Neural cell (in vitro differentiated cells): ENCODE measurements around the gene PARP8. TPM values are rescaled to one million over a fixed set of nuclear protein-coding genes. Genes with fewer than 3 reads are reported as not detected.

Source experiments
- H2AFZ ChIP-seq: fragments of 200-600, 300-800 bp; sonication (generic), shearing (Covaris generic); 2 replicates; pipeline ENCODE4 v1.6.0; 2014; ENCODE audit warnings: low read depth, mild to moderate bottlenecking, antibody characterized with exemption, low read length, moderate library complexity
- H3F3A ChIP-seq: fragments of 200-600 bp; shearing (Covaris generic); 2 replicates; pipeline ENCODE4 v1.6.1; 2016; ENCODE audit warnings: mild to moderate bottlenecking, moderate library complexity, mixed read lengths, antibody characterized with exemption, low read length; ENCODE audit not compliant: insufficient read depth, poor library complexity, severe bottlenecking
- H3K27ac ChIP-seq: fragments of 200-600, 300-800 bp; sonication (generic), shearing (Covaris generic); 2 replicates; pipeline ENCODE4 v1.5.1; 2014; ENCODE audit warnings: mild to moderate bottlenecking, low read length, moderate library complexity
- H3K27me3 ChIP-seq: fragments of 300-800, 200-600 bp; sonication (generic), shearing (Covaris generic); 2 replicates; pipeline ENCODE4 v1.6.0; 2014; ENCODE audit warnings: mild to moderate bottlenecking, low read depth, low read length, moderate library complexity; ENCODE audit not compliant: insufficient read depth
- H3K36me3 ChIP-seq: fragments of 300-800, 200-600 bp; sonication (generic), shearing (Covaris generic); 2 replicates; pipeline ENCODE4 v1.5.1; 2014; ENCODE audit warnings: mild to moderate bottlenecking, antibody characterized with exemption, low read length, moderate library complexity; ENCODE audit not compliant: insufficient read depth
- H3K4me2 ChIP-seq: fragments of 300-800, 200-600 bp; sonication (generic), shearing (Covaris generic); 2 replicates; pipeline ENCODE4 v1.6.0; 2014; ENCODE audit warnings: mild to moderate bottlenecking, low read length
- H3K4me3 ChIP-seq: fragments of 300-800, 200-600 bp; sonication (generic), shearing (Covaris generic); 2 replicates; pipeline ENCODE4 v1.5.1; 2014; ENCODE audit warnings: mild to moderate bottlenecking, low read length, moderate library complexity
- H3K79me2 ChIP-seq: fragments of 200-600 bp; shearing (Covaris generic); replicated peaks from 2 replicates; pipeline ENCODE4 v1.6.0; 2014; ENCODE audit warnings: mild to moderate bottlenecking, low read length, moderate library complexity; ENCODE audit not compliant: insufficient read depth
- H3K9ac ChIP-seq: fragments of 300-800, 200-600 bp; sonication (generic), shearing (Covaris generic); 2 replicates; pipeline ENCODE4 v1.6.1; 2016; ENCODE audit warnings: mild to moderate bottlenecking, low read length, mixed read lengths
- H3K9me2 ChIP-seq: fragments of 200-600 bp; shearing (Covaris generic); 2 replicates; pipeline ENCODE4 v1.6.1; 2016; ENCODE audit warnings: mild to moderate bottlenecking, low read length, mixed read lengths; ENCODE audit not compliant: insufficient read depth
- H3K9me3 ChIP-seq: fragments of 200-600, 300-800 bp; sonication (generic), shearing (Covaris generic); 2 replicates; pipeline ENCODE4 v1.6.1; 2016; ENCODE audit warnings: mild to moderate bottlenecking, mixed run types, low read length, moderate library complexity, mixed read lengths
- H4K20me1 ChIP-seq: fragments of 200-600 bp; shearing (Covaris generic); 2 replicates; pipeline ENCODE4 v1.6.1; 2016; ENCODE audit warnings: mild to moderate bottlenecking, mixed run types; ENCODE audit not compliant: insufficient read depth
- CTCF ChIP-seq: fragments of 450-650 bp; IDR thresholded peaks from 2 replicates; pipeline ENCODE4 v1.5.1; 2014; ENCODE audit warnings: antibody characterized with exemption, mild to moderate bottlenecking, moderate library complexity; ENCODE audit not compliant: poor library complexity, severe bottlenecking
- EP300 ChIP-seq: fragments of 450-650 bp; conservative IDR thresholded peaks from 2 replicates; pipeline ENCODE4 v1.6.1; 2014; ENCODE audit warnings: antibody characterized with exemption, mild to moderate bottlenecking, moderate library complexity; ENCODE audit not compliant: poor library complexity, severe bottlenecking
- EZH2 ChIP-seq: fragments of 200-600, 300-800 bp; shearing (Covaris generic), sonication (generic); IDR thresholded peaks from 2 replicates; pipeline ENCODE4 v1.6.1; 2014; ENCODE audit warnings: antibody characterized with exemption, low read length, borderline replicate concordance, mild to moderate bottlenecking; ENCODE audit not compliant: insufficient read depth, poor library complexity, severe bottlenecking
- MXI1 ChIP-seq: fragments of 450-650 bp; conservative IDR thresholded peaks from 2 replicates; pipeline ENCODE4 v1.6.1; 2014; ENCODE audit warnings: antibody characterized with exemption, mild to moderate bottlenecking; ENCODE audit not compliant: poor library complexity, severe bottlenecking
- POLR2AphosphoS5 ChIP-seq: IDR thresholded peaks from 2 replicates; pipeline ENCODE4 v1.6.1; 2012
- RAD21 ChIP-seq: fragments of 450-650 bp; conservative IDR thresholded peaks from 2 replicates; pipeline ENCODE4 v1.6.1; 2014; ENCODE audit warnings: antibody characterized with exemption, mild to moderate bottlenecking, moderate library complexity
- REST ChIP-seq: IDR thresholded peaks from 2 replicates; pipeline ENCODE4 v1.6.1; 2012; ENCODE audit warnings: borderline replicate concordance
- SMC3 ChIP-seq: fragments of 450-650 bp; conservative IDR thresholded peaks from 2 replicates; pipeline ENCODE4 v1.6.1; 2014; ENCODE audit warnings: antibody characterized with exemption, mild to moderate bottlenecking, moderate library complexity; ENCODE audit not compliant: poor library complexity
- TAF1 ChIP-seq: IDR thresholded peaks from 2 replicates; pipeline ENCODE4 v1.6.1; 2012; ENCODE audit warnings: low read depth
- polyA plus RNA-seq: library from polyadenylated mRNA; depleted of rRNA; stranded (reverse); fragments of >200 nt; gene quantifications from 2 replicates; pipeline ENCODE4 v1.2.3, GENCODE V29; 2014

The PARP8 gene
- polyA plus RNA-seq, 1 donor from 2014 or later = 29.9 TPM

GRCh38 chr5:50709471-50709870 lies 43.0 kb downstream of the PARP8 start:
- no peaks in the 10 kb centered on the region for H3K9me2 ChIP-seq
- H4K20me1 ChIP-seq = no peaks in the 10 kb centered on the region
- no peak overlapping the region for H3K4me2 ChIP-seq
- no peak overlapping the region for H3K4me3 ChIP-seq
- H3K9ac ChIP-seq = no peak overlapping the region
- TF ChIP-seq REST = no peak
- TF ChIP-seq MXI1 = no peak
- no peak for TF ChIP-seq TAF1
- TF ChIP-seq CTCF = no peak
- TF ChIP-seq SMC3 = no peak
- no peak for TF ChIP-seq EZH2
- TF ChIP-seq EP300 = no peak
- TF ChIP-seq RAD21 = no peak
- TF ChIP-seq POLR2AphosphoS5 = no peak
- no peaks in the 10 kb centered on the region for H3K36me3 ChIP-seq
- no peaks in the 10 kb centered on the region for H3K79me2 ChIP-seq
- no peaks in the 10 kb centered on the region for H3K9me3 ChIP-seq
- no peak overlapping the region for H3K27ac ChIP-seq
- H3F3A ChIP-seq = no peaks in the 10 kb centered on the region
- no peaks in the 10 kb centered on the region for H3K27me3 ChIP-seq
- no peak overlapping the region for H2AFZ ChIP-seq

- no peak overlapping the region for H3K4me2 ChIP-seq
Observed at GRCh38 chr5:50710838-50711237, 44.4 kb downstream of the PARP8 start.

More at GRCh38 chr5:50710838-50711237, 44.4 kb downstream of the PARP8 start:
- no peak overlapping the region for H2AFZ ChIP-seq
- no peak overlapping the region for H3K27ac ChIP-seq
- no peak overlapping the region for H3K4me3 ChIP-seq
- H3K36me3 ChIP-seq = no peaks in the 10 kb centered on the region
- no peak for TF ChIP-seq REST
- TF ChIP-seq EP300 = no peak
- TF ChIP-seq RAD21 = no peak
- TF ChIP-seq SMC3 = no peak
- TF ChIP-seq EZH2 = no peak
- no peak for TF ChIP-seq TAF1
- no peak for TF ChIP-seq POLR2AphosphoS5
- no peak for TF ChIP-seq CTCF
- no peaks in the 10 kb centered on the region for H3K9me3 ChIP-seq
- no peaks in the 10 kb centered on the region for H4K20me1 ChIP-seq
- H3F3A ChIP-seq = no peaks in the 10 kb centered on the region
- H3K79me2 ChIP-seq = no peaks in the 10 kb centered on the region
- H3K9ac ChIP-seq = no peak overlapping the region
- H3K27me3 ChIP-seq = no peaks in the 10 kb centered on the region
- H3K9me2 ChIP-seq = no peaks in the 10 kb centered on the region
